Dedifferentiated amniotic fluid mesenchymal stem cell (primary cell): ENCODE results near the gene CXCL16.
"Not testable (repeated sequence)": the region's sequence is repeated elsewhere in the genome, so short reads cannot be mapped to it uniquely, and the experiment has no call there.

Experiments
- DNase-seq: peaks from one replicate; pipeline ENCODE4 v3.0.0-alpha.2; 2016; ENCODE audit errors: extremely low spot score

CXCL16 gene

GRCh38 chr17:4699401-4700056 lies 40.2 kb downstream of the CXCL16 start:
- not testable (repeated sequence) for DNase-seq

GRCh38 chr17:4696437-4696805 lies 43.3 kb downstream of the CXCL16 start:
- no peak for DNase-seq

- no peak for DNase-seq
These were observed 46.3 kb downstream of the CXCL16 start for GRCh38 chr17:4693416-4693815.

- no peak for DNase-seq
These were observed 48.0 kb downstream of the CXCL16 start for GRCh38 chr17:4691686-4692085.

- DNase-seq, result no peak
These were observed 49.0 kb downstream of the CXCL16 start for GRCh38 chr17:4690745-4691144.

- DNase-seq, result not testable (repeated sequence)
These were observed 49.9 kb downstream of the CXCL16 start for GRCh38 chr17:4689872-4690271.

- DNase-seq, result not testable (repeated sequence)
These were observed 56.0 kb downstream of the CXCL16 start for GRCh38 chr17:4683739-4684138.
